Pons (tissue), 1 donor: ENCODE results near the gene E2F3.
A peak's percentile ranks its signal among the peaks of the same experiment; 100 is the strongest.

Experiments used
- DNase-seq: peaks from one replicate; pipeline ENCODE4 v3.0.0-alpha.2; 2016; ENCODE audit warnings: low spot score

Gene E2F3

DNA sequence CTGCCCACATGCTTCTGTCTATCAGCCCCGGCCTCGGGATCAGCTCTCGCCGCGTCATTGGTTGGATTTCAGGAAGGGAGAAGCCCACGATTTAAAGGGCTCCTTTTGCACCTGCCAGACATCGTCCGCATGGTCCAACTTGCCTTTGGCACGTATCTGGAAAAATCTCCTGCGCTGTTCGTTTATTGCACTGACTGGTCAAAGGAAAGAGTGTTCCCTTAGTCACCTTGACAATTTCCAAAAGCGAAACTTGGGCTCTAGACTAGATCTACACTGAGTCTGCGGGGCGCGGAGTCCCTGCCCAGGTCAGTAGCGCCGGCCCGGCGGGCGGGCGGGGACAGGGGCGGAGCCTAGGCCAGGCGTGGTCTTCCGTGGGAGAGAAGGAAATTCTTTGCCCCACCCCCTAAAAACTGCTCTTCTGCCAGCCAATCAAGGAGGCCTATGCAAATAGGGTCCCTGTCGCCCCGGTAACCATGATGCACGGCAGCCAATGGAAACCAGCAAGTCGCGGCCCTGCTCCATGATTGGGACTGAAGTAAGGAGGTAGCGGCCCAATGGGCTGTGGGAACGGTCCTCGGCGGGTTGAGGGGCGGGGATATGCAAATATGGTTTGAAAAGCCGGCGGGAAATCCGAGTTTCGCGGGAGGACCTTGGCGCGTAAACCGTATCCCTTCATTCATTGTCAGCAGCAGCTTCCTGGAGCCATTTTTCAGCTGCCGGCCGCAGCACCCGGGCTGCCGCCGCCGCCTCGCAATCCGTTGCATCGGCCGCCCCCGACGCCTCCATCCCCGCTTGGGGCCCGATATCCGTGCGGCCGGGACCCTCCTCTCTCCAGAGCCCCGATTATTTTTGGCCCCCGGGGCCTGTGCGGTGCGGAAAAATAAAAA is at the start of gene E2F3:
E2F3 (plus strand) TSS at position 675 of the 887 bp plus-strand sequence. CDS start 354 bp downstream, outside the sequence.
- peak; percentile 100 for DNase-seq

DNA sequence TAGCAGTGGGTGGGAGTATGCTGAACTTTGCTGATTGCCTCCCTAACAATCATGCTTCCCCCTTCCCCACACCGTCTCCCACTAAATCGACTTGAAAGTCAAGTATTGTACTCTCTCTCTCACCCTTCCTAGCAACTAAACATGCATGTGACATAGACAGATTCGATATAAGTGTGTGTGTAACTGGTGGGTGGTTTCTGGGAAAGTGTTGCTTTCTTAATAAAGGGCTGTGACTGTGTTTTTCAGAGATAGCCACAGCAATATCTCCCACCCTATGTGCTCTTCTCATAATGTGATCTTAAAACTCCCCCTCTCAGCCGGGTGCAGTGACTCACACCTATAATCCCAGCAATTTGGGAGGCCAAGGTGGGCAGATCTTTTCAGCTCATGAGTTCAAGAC is 49.3 kb upstream of the E2F3 start:
- no peak for DNase-seq

DNA sequence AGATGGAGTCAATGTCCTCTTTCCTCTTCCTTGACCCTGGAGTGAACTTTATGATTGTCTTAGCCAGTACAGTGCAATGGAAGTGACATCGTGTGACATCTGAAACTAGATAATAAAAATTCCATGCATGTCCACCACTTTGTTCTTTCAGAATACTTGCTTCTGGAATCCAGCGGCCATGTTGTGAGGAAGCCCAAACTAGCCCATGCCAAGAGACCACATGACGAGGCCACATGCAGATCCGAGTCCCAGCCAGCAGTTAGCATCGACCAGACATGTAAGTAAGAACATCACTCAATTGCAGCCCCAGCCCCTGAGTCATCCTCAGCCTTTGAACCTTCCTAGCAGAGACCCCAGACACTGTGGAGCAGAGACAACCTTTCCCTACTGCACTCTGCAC is 48.5 kb upstream of the E2F3 start:
- DNase-seq: no peak

DNA sequence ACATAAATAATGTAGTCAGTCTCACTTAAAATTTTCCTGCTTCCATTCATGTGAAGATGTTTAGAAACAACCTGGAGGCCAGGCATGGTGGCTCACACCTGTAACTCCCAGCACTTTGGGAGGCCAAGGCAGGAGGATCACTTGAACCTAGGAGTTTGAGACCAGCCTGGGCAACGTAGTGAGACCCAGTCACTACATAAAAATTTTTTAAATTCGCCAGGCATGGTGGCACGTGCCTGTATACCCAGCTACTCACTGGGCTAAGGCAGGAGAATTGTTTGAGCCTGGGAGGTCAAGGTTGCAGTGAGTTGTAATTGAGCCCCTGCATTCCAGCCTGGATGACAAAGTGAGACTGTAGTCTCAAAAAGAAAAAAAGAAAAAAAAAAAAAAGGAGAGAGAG is 47.3 kb upstream of the E2F3 start:
- no peak for DNase-seq

DNA sequence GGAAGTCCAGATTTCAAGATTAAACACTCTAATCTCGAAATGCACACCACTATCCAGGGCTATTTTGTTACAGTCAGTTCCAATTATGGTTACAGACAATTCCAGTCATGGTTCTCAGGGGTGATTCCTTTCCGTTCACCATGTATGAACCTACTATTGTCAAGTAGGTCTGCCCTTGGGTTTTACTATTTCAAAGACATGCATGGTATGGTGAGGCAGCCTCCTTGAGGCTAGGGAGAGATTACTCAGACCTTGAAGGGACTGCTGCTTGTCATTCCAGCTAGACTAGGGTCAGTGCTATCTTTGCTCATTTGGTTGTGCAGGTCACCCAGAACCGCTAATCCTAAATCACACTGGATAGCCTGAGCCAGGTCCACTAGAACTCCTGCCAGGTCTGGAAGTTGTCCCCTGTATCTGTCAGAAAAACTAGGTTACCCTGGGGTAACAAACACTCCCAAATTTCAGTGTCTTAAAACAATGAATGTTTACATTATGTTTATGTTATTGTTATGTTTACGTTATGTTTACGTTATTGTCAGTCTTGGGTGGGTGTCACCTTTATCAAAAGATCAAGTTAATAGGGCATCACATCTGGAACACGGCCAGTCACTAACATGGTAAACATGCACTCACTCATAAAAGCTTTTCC is 41.1 kb upstream of the E2F3 start:
- no peak for DNase-seq

DNA sequence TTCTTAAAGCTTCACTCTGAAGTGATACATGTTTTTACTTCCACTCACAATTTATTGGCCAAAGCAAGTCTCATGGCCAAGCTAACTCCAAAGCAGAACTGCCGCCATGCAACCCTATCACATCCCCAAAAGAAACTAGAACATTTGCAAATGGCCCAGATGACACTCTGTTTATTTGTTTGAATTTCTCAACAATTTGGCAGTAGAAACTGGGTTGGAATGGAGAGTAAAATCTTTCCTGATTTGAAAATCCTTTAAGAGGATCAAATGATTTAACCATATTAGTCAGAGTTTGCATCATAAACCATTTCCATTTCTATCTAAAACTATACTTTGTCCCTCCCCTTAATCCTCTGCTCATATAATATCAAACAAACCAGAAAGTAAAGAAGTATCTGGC is 39.1 kb upstream of the E2F3 start:
- DNase-seq: no peak

DNA sequence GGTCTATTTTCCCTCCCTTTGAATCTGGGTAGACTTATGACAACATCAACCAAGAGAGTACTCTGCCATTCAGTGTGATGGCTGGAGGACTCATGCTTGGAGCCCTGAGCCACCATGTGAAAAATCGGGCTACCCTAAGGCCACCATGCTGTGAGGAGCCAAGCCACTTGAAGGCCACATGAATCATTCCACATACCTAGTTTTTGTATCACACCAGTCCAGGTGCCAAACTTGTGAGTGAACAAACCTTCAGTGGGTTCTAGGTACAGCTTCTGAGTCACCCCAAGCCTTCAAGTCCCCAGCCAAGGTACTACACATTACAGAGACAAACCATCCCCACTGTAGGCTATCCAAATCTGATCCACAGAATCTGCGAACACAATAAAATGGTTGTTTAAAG is 37.4 kb upstream of the E2F3 start:
- DNase-seq: no peak

DNA sequence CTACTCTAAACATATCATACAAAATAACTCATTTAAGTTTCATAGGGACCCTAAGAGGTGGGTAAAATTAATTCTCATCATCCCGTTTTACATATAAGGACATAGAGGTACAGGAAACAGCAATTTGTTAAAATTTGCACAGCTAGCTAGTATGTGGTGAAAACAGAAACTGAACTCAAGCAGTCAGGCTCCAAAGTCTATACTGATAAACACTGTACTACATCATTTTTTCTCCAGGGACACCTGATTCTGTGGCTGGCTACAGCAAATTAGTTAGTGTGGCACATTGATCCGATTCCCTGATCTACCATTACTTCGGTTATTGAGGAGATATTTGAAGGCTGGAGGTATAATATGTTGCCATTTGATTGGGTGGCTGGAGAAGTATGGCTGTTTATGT is 36.2 kb upstream of the E2F3 start:
- DNase-seq: no peak

DNA sequence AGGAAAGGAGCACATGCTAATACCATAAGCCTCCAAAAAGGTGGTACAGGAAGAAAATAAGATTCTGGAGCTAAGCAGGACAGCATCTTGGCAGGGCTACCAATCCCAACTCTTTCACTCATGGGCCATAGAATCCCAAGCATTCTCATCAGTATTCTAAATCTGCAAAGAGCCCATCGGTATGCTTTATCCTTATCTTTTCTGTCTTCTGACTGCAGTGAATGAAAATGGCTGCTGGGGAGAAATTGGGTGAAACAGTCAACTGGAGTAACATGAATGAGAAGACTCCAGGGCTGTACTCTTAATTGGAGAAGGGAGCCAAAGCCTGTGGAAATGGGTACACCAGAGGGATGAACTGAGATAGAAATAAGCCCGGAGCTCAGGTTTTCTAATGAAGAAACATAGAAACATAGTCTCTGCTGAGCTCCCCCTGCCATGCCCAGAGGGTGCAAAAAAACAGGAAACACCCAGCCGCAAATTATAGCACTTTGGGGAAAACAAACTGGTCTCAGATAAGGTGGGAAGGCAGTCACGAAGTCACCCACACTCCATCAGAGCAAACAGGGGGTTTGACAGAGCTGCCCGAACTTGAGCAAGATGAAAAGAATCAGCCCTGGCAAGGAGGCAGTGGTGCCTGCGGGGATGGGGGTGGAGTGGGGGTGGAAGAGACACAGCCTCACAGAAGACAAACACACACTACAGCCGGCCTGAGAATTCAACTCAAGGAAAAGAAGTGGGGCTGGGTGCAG is 35.4 kb upstream of the E2F3 start:
- no peak for DNase-seq

DNA sequence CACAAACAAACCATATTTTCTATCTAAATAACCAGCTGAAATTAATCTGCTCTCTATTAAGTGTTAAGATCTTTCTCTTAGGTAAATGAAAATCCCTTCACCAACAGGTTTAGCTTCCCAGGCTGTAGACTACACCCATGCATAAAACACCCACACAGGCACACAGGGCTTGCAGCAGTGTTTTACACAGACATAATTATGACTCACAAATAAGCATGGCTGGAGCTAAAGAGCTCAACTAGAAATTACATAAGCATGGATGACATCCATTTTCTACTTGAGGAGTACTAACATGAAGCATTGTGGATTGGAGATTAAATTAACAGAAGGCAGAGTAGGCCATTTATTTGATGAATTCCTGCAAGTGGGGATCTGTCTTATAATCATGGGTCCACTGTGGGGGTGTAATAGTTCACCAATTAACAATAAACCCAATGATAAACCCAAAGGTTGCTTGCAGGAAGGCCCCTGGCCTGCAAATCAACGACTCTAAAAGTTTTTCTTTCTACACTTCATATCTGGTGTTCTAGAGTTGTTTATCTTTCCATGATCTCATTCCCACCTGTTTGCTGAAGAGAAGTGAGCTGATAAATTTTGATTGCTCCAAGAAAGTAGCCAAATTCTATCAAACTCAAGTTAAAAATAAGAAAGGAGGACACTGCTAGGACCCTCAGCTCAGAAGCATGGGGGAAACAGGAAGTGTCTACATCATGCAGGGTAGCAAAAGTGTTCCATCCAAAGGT is 33.8 kb upstream of the E2F3 start:
- no peak for DNase-seq

DNA sequence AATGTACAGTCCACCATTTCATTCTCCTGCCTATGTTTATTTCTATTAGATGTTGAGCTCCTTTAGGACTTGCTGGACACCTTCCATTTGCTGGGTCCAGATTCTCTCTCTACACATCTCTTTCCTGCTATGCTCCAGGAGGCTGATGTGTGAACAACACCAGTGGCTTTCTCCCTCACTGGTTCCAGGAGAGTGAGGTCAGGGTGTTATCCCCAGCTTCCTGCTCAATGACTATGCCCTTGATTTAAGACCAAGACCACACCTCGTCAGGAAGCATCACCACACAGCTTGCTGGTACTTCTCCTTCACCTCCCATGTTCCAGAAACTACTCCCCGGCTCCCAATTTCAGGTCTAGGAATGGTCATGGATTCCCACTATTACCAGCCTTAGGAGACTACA is 31.3 kb upstream of the E2F3 start:
- no peak for DNase-seq

DNA sequence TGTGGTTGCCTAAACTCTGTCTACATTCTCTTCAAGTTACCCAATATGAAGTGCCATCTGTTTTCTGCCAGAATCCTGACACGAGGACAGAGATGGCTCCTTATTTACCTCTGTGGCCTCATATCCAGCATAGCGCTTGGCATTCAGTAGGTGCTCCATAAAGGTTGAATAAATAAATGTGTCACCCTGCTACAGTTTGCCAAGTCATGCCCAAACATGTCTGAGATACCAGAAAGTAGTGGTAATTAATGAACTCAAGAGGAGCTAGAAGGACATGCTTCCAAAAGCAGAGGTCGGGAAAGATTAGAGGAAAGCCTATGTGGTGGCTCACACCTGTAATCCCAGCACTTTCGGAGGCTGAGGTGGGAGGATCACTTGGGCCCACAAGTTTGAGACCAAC is 30.9 kb upstream of the E2F3 start:
- no peak for DNase-seq

DNA sequence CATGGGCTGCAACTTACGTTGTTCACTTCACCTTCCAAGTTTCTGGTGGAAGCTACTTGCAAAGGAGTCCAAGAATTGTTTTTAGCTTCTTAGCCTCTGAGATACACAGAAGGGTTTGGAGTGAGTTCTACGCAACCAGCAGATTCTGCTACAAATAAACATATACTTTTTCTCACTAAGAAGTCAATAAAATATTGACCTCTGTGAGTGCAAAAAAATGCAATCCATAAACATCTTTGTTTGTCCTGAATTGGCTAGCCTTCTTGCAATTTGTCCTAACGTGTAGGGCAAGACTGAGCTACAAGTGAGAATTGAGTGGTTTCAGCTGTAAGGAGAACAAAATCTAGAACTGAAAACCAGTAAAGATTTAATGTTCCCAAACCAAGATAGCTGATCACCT is 26.2 kb upstream of the E2F3 start:
- DNase-seq: no peak

DNA sequence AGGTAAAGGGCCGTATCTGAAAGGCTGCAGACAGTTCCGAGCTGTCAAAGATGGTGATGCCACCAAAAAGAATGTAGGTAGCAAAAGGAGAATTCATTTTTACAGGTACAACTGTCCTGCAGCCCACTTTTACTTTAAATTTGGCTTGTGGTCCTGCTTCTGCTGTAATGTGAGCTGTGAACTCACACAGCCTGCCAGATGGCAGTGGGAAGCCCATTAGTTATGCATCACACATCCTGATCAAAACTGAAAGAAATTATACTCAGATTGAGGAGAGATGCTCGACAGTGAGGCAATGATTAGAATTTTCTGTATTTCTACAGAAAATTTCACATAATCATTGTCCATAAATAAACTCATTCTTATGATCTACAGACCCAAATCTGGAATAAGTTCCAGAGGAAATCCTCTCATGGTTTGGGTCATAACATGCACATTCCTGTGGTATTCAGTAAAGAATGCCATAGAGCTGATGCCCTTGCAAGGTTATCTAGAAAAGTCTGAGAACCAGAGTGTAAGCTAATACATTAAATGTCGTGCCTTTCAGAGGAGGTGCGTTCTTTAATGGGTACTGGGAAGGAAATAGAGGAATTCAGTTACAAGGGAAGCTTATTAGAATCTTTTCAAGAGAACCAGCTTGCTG is 23.9 kb upstream of the E2F3 start:
- DNase-seq: no peak

DNA sequence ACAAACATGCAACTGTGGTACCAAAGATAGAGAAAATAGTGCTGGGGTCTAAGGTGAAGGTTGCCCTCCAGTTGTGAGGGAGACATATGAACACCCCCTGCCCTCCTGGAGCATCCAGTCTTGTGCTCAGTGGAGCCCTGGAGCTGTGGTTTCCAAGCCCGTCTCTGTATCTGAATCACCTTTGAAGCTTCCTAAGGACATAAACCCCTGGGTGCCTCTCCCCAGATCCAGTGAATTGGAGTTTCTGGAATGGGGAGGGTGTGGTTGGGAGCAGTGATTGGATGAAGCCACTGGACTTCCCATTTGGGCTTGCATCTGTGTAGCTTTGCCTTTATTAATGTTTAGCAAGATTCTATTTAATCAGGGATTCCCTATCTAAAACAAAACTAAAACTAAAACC is 22.4 kb upstream of the E2F3 start:
- no peak for DNase-seq

DNA sequence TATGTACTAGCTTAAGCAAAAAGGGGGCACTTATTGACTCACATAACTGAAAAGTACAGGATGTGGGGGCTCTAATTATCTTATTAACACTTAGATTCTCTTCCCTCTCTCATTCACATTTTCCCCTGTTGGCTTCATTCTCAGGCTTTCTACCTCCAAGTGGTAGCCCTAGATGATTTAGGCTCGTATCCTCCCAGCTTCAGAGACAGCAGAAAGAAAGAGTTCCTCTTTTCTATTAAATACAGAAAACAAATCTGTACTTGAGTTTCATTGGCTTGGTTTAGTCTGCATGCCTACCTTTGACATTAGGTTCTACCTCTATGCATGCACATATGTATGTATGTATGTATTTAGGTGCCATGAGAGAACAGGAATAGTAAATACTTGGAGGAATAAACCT is 15.5 kb upstream of the E2F3 start:
- DNase-seq: no peak

DNA sequence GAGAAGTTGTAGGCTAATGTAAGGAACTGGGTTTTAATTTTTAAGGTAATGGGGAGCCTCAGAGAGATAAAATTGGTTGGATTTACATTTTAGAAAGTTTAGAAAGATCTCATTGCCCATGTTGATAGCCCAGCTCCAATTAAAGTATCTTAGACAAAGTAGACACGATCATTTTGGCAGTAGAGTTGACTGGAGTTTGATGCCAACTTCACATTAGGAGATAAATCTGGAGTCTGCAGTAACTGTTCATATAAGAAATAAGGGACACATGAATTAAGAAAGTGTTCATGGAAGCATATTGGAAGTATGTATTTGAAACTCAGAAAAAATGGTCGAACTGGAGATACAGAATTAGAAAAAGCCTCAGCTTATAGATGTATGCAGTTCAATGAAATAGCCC is 12.6 kb upstream of the E2F3 start:
- DNase-seq: no peak

DNA sequence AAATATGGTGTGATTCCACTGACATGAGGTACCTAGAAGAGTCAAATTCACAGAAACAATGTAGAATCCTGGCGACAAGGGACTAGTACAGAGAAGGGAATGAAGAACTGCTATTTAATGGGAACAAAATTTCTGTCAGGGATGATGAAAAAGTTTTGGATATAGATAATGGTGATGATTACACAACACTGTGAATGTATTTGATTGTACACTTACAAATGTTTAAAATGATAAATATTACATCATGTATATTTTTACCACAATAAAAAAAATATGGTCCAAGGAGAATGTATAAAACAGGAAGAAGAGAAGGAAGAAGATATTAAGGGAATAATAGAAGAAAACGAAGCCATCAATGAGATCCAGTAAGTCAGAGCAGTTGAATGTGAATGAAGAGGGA is 8.4 kb upstream of the E2F3 start:
- no peak for DNase-seq

DNA sequence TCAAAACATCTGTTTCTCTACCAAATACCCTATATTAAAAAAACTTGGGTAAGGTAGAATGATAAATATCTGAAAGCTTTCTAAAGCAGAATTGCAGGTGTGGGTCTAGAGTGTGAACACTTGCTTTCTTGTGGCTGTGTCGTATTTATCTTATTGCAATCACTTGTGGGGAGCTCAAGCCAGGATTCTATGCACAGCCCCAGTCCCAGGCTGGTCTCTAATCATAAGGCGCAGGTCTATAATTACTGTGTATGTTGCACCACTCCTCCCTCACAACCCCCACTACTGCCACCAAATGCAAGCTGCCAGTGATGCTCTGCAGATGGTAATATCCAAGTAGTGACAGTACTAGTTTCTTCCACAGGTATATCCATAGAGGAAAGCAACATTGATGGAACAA is 2.2 kb upstream of the E2F3 start:
- no peak for DNase-seq

DNA sequence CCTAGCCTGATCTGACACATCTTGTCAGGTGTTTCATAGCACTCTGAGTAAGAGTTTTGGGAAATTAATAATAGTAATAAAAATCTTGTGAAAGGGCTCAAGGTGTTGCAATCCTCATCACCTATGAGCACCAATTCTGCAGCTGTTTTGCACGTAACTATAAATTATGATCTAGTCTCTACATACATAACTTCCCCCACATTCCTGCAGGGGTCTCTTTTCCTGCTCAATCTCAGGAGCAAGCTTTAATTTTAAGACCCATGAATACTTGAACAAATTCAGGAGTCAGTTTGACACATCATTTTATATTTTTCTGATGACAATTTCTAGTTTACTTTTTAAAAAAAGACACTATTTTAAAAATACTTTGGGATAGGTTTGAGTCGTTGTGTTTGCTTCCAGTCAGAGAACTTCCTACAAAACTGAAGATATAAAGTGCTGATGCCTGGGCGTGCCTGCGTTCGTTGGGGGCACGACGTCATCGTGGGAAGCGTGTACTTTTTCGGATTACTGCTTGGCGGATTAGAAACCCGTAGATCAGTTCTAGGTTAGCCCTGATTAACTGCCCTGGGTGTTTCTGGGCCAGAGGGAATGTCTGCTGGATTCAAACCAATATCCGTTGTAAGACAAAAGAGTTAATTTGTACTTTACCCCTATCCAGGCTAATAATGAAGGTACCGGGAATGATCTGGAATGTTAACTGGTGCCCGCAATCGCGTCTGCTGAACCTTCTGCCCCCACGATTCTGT is 1.0 kb upstream of the E2F3 start:
- DNase-seq: peak; percentile 33

DNA sequence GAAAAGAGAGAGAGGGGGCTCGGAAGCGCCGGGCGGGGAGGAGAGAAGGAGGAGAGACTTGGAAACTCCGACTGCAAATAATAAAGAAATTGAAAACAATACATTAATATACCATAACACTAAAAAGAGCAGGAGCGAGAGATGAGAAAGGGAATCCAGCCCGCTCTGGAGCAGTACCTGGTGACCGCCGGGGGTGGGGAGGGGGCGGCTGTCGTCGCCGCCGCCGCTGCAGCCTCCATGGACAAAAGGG is 338 bp downstream of the E2F3 start:
- no peak for DNase-seq
